Psoas muscle (tissue), 8 donors: ENCODE data around the gene KCNAB3. TPM values are rescaled to one million over a fixed set of nuclear protein-coding genes. Genes with fewer than 3 reads are reported as not detected.

Experiments
- ATAC-seq, 4 donors: fragments of 200-7000 bp; cut with Tn5 transposase; one replicate each; pipeline ENCODE4 v1.9.1; 2020; ENCODE audit warnings: moderate library complexity in 3 of 4, mild to moderate bottlenecking in 2 of 4
- DNase-seq, 2 donors: peaks; one replicate each; pipeline ENCODE4 v3.0.0-alpha.2; 2020
- H3K27ac ChIP-seq: fragments of 200-600 bp; one replicate; pipeline ENCODE4 v1.8.0; 2022
- H3K27me3 ChIP-seq, 3 donors: fragments of 200-600 bp in 1 of 3; one replicate each; pipeline versions ENCODE4 v1.6.1 to v1.8.0; 2013 to 2022; ENCODE audit warnings: low read length in 2 of 3, mild to moderate bottlenecking in 2 of 3, moderate library complexity in 1 of 3; ENCODE audit not compliant: insufficient read depth in 3 of 3
- H3K36me3 ChIP-seq, 2 donors: fragments of 200-600 bp in 1 of 2; one replicate each; pipeline versions ENCODE4 v1.6.1 to v1.8.0; 2013 to 2022; ENCODE audit warnings: low read depth in 1 of 2, mild to moderate bottlenecking in 1 of 2, moderate library complexity in 1 of 2; ENCODE audit not compliant: insufficient read depth in 1 of 2
- H3K4me1 ChIP-seq: fragments of 200-600 bp; one replicate; pipeline ENCODE4 v1.8.0; 2022
- H3K4me3 ChIP-seq: fragments of 200-600 bp; one replicate; pipeline ENCODE4 v1.8.0; 2022; ENCODE audit warnings: mild to moderate bottlenecking
- H3K9me3 ChIP-seq: fragments of 200-600 bp; one replicate; pipeline ENCODE4 v1.8.0; 2022
- WGBS, 3 donors: extraction: QIAGEN DNeasy Blood & Tissue Kit; methylation state at CpG; one replicate each; pipeline versions ENCODE4 v1.1.6 to v1.1.7; 2013; 5-methylcytosine and 5-hydroxymethylcytosine counted together
- intact Hi-C, 2 donors: fragments of 100-400 bp; cut with DNase I; formaldehyde crosslinking; loops; one replicate each; pipeline versions ENCODE4 v1.11.0 to v1.14.2; 2022
- polyA plus RNA-seq, 3 donors: library from polyadenylated mRNA; stranded (reverse); fragments of 200-250 nt; gene quantifications; one replicate each; pipeline ENCODE4 v1.2.3, GENCODE V29; 2013
- total RNA-seq, 4 donors: library from RNA; stranded (reverse); fragmentation: NEBNext Ultra II Directional in 2 of 4; extraction: Animal tissue kit (Norgen Biotek cat#: 25700) in 2 of 4; gene quantifications; one replicate each; pipeline versions ENCODE4 v1.2.1 to v1.2.4, GENCODE V29; 2021 to 2023
- TF ChIP-seq, protein P1 (sequence below): fragments of 200-600 bp; IDR thresholded peaks from one replicate; pipeline ENCODE4 v1.8.0; 2022; ENCODE audit warnings: antibody characterized with exemption
- donor health status: healthy with polysubstance abuse.
- donor health status: DM: no; HTN: no; CAD: no; lungs with moderate emphysema.
- donor health status: Bipolar disorder and iron deficiency.
- donor health status: healthy.
- donor health status: DM: yes; HTN: yes; CAD: no.
- donor health status: DM: no; HTN: no; CAD: no.
- donor health status: DM: no; HTN: no; CAD: no.
- donor health status: DM: yes; HTN: yes; CAD: no.

Gene KCNAB3
- total and polyA plus RNA-seq, 7 donors = 0.18 to 0.77 (median 0.45) TPM; not detected in 1

- no peak for DNase-seq
- TF ChIP-seq, protein P1, sequence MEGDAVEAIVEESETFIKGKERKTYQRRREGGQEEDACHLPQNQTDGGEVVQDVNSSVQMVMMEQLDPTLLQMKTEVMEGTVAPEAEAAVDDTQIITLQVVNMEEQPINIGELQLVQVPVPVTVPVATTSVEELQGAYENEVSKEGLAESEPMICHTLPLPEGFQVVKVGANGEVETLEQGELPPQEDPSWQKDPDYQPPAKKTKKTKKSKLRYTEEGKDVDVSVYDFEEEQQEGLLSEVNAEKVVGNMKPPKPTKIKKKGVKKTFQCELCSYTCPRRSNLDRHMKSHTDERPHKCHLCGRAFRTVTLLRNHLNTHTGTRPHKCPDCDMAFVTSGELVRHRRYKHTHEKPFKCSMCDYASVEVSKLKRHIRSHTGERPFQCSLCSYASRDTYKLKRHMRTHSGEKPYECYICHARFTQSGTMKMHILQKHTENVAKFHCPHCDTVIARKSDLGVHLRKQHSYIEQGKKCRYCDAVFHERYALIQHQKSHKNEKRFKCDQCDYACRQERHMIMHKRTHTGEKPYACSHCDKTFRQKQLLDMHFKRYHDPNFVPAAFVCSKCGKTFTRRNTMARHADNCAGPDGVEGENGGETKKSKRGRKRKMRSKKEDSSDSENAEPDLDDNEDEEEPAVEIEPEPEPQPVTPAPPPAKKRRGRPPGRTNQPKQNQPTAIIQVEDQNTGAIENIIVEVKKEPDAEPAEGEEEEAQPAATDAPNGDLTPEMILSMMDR = no peak
- H3K27ac ChIP-seq = no peak overlapping the region
- peaks cover 13% of the 10 kb centered on the region for H3K4me1 ChIP-seq
- no peaks in the 10 kb centered on the region for H3K27me3 ChIP-seq
- no peak overlapping the region for H3K4me3 ChIP-seq
- ATAC-seq = no peak
- H3K36me3 ChIP-seq = peaks cover 0 to 37% of the 10 kb centered on the region in 2 donors
- no peaks in the 10 kb centered on the region for H3K9me3 ChIP-seq
- WGBS, 3 donors = 67 to 78% (median 71%) methylated on average over 9 of the region's 9 CpGs
- intact Hi-C loops = loop anchor here (5.0 to 10.0 kb wide), 3 partner anchors 49 to 146 kb away; no protein-coding TSS in a partner anchor
Measured at GRCh38 chr17:7911116-7911515, 18.5 kb downstream of the KCNAB3 start.

GRCh38 chr17:7910711-7911110 is 18.9 kb downstream of the KCNAB3 start:
- ATAC-seq (no peak), DNase-seq (no peak)
- Histone ChIP-seq H3K4me3 (no peak overlapping the region), H3K4me1 (peaks cover 13% of the 10 kb centered on the region), H3K36me3 (peaks cover 0 to 37% of the 10 kb centered on the region in 2 donors), H3K27me3 (no peaks in the 10 kb centered on the region), H3K9me3 (no peaks in the 10 kb centered on the region), H3K27ac (no peak overlapping the region)
- intact Hi-C loops = loop anchor here (5.0 to 10.0 kb wide), 3 partner anchors 48 to 147 kb away; no protein-coding TSS in a partner anchor
- TF ChIP-seq, protein P1 = no peak
- WGBS, 3 donors = 93 to 96% (median 96%) methylated on average over 13 of the region's 13 CpGs

DNA sequence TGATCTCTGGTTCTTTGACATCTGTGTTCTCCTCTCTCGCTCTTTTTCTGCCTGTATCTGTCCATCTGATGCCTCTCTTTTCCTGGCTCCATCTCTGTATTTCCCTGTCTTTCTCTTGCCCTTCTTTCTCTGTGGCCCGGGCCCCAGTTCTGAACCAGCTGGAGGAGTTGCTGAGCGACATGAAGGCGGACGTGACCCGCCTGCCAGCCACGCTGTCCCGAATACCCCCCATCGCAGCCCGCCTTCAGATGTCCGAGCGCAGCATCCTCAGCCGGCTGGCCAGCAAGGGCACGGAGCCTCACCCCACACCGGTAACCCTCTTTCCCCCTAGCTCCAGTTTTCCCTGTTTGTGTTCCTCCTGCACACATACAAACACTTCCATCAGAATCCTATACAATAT is 19.4 kb downstream of the KCNAB3 start:
- peaks cover 0 to 40% of the 10 kb centered on the region in 2 donors for H3K36me3 ChIP-seq
- ATAC-seq (no peak), DNase-seq (no peak)
- no peak overlapping the region for H3K4me3 ChIP-seq
- WGBS, 3 donors = 93 to 95% (median 95%) methylated on average over 15 of the region's 15 CpGs
- intact Hi-C loops = loop anchor here (5.0 to 10.0 kb wide), 3 partner anchors 48 to 147 kb away; no protein-coding TSS in a partner anchor
- no peaks in the 10 kb centered on the region for H3K27me3 ChIP-seq
- H3K9me3 ChIP-seq = no peaks in the 10 kb centered on the region
- TF ChIP-seq, protein P1 = no peak
- peaks cover 10% of the 10 kb centered on the region for H3K4me1 ChIP-seq
- H3K27ac ChIP-seq = no peak overlapping the region

GRCh38 chr17:7909089-7909488 is 20.6 kb downstream of the KCNAB3 start:
- no peak for DNase-seq
- 92 to 97% (median 93%) methylated on average over 19 to 29 of the region's 29 CpGs for WGBS, 3 donors

More at GRCh38 chr17:7909089-7909488, 20.6 kb downstream of the KCNAB3 start:
- Histone ChIP-seq H3K9me3 (no peaks in the 10 kb centered on the region), H3K36me3 (peaks cover 0 to 51% of the 10 kb centered on the region in 2 donors), H3K27me3 (no peaks in the 10 kb centered on the region), H3K27ac (no peak overlapping the region), H3K4me1 (no peaks in the 10 kb centered on the region), H3K4me3 (no peak overlapping the region)
- intact Hi-C loops = loop anchor here in 1 of 2 donors (5.0 kb wide), 1 partner anchor 133 kb away; no protein-coding TSS in a partner anchor
- TF ChIP-seq, protein P1 = no peak
- ATAC-seq = no peak
